Testis (tissue), 2 donors: ENCODE data around the gene LEMD3.

Source experiments
- POLR2A ChIP-seq: fragments of 450-650 bp; IDR thresholded peaks from one replicate; pipeline ENCODE4 v1.6.1; 2017; ENCODE audit warnings: antibody characterized with exemption, mild to moderate bottlenecking, moderate library complexity
- TF ChIP-seq, protein P1 (sequence below), 3 experiments: fragments of 450-650 bp in 2 of 3; fragments of 200-600 bp in 1 of 3; sonication (generic) in 1 of 3; IDR thresholded peaks; one replicate each; pipeline ENCODE4 v1.5.1; 2016 to 2019; ENCODE audit warnings: antibody characterized with exemption in 3 of 3, mild to moderate bottlenecking in 2 of 3, moderate library complexity in 1 of 3

DNA sequence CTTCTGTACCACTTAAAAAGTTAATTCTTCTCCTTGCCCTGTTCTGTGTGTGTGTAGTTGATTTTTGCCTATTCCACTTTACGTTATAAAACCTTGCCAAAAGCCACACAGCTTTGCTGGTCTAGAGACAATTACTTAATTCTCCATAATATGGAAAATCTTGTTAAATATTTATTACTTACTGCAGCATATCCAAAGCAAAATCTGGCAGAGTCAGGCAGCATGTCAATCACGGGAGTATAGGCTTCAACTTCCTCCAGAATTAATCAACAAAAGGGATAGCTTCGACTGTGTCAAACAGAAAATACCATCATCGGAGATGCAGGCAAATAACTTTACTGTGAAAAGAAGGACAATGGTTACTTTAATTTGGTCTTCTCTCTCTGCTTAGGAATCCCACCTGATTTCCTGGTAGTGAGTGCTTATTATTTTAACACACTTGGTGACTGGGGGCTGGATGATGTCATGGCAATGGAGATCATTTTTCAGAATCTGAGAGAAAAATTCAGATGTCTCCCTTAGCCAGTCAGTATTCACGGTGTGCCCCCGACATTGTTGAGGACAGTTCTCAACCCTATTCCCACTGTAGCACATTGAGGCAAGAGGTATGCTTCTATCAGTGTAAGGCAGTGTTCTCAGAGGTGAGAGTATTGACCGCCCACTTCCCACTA is 105.4 kb downstream of the LEMD3 start:
- no peak for TF ChIP-seq POLR2A
- TF ChIP-seq, protein P1, sequence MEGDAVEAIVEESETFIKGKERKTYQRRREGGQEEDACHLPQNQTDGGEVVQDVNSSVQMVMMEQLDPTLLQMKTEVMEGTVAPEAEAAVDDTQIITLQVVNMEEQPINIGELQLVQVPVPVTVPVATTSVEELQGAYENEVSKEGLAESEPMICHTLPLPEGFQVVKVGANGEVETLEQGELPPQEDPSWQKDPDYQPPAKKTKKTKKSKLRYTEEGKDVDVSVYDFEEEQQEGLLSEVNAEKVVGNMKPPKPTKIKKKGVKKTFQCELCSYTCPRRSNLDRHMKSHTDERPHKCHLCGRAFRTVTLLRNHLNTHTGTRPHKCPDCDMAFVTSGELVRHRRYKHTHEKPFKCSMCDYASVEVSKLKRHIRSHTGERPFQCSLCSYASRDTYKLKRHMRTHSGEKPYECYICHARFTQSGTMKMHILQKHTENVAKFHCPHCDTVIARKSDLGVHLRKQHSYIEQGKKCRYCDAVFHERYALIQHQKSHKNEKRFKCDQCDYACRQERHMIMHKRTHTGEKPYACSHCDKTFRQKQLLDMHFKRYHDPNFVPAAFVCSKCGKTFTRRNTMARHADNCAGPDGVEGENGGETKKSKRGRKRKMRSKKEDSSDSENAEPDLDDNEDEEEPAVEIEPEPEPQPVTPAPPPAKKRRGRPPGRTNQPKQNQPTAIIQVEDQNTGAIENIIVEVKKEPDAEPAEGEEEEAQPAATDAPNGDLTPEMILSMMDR (IDR thresholded peaks at IDR 0.05), result no peak
